GM18873 (cell line): Measurements from ENCODE around the gene RUNX3.
A peak's percentile ranks its signal among the peaks of the same experiment; 100 is the strongest.

Experiments used
- ATAC-seq: cut with Tn5 transposase; IDR thresholded peaks from one replicate; pipeline ENCODE4 v1.9.1; 2021; ENCODE audit warnings: mild to moderate bottlenecking, moderate library complexity, moderate number of reproducible peaks; ENCODE audit not compliant: unreplicated experiment, low FRiP score

RUNX3 gene

DNA sequence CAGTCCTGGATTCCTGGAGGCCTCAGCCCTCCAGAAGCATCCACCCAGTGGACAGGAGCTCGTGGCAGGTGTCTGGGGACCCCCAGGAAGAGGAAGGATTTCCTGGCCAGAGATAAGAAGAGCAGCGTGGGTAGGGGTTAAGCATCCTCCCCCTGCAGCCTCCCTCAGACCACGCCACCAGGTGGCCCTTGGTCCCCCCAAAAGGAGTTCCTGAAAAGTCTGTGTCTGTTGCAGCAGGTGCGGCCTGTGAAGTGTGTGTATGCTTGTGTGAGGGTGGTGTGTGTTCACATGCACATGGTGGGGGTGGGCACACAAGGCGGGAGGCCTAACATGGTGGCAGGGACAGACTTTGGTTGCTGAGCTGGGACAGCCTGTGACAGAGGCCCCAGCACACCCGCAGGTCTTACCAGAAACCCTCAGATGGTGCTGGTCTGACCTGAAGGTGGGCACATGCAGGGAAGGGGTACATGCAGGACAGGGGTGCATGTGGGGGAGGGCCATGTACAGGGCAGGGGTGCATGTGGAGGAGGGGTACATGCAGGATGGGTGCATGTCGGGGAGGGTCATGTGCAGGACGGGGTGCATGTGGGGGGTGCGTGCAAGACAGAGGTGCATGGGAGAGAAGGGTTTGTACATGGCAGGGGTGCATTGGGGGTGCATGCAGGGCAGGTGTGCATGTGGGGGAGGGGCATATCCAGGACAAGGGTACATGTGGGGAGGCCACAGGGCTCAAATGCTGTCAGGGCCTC, 18.2 kb upstream of the RUNX3 start:
- ATAC-seq, result no peak

DNA sequence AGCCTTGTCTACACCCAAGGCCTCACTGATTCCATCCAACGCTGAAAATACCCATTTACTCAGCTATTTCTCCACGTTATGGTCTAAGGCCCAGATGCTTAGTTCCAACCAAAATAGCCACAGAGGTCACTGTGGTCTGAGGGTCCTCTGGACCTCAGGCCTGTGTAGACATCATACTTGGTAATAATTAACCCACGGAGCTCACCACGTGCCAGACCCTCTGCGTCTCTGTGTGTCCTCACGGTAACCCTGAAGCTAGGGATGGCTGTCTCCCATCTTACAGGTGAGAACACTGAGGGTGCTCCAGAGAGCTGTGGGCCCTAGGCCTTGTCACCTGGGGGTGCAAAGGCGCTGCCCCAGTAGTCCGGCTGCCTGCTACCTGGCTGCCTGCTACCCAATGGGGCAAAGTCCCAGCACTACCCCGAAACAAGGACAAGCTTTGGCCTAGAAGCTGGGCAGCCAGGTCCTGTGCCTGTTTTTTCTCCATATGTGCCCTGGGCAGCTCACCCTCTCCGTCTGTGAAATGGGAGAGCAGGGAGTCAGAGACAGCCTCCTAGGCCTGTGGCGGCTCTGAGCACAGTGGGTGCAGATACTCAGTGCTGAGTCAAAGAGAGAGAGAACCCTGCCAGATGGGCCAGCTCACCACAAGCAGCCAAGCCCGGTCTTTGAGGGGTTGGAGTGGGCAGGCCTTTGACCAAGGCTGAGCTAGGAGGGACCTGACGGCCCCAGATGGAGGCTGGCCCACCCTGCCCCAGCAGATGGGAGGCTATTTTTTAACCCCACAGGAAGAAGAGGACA, 17.0 kb upstream of the RUNX3 start:
- peak; percentile 79 for ATAC-seq

GRCh38 chr1:24945354-24946326, 15.6 kb upstream of the RUNX3 start:
- ATAC-seq, result no peak

GRCh38 chr1:24944318-24944717, 14.2 kb upstream of the RUNX3 start:
- no peak for ATAC-seq

DNA sequence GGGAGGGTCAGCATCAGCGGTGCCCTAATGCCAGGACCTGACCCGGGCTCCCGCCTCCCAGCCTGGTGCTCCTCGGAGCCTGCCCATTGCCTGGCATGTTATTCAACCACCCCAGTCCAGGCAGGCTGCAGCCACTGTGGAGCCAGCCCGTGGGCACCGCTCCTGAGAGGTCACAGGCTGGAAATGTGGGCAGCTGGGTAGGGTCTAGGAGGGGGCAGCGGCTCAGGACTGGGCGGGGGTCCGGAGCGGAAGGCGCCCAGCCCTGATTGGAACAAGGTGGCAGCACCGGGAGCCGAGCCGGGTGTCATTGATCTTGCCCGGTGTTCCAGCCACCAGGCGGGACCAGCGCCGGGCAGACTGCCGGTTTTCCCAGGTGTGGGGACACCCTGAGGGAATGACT, 12.7 kb upstream of the RUNX3 start:
- no peak for ATAC-seq

DNA sequence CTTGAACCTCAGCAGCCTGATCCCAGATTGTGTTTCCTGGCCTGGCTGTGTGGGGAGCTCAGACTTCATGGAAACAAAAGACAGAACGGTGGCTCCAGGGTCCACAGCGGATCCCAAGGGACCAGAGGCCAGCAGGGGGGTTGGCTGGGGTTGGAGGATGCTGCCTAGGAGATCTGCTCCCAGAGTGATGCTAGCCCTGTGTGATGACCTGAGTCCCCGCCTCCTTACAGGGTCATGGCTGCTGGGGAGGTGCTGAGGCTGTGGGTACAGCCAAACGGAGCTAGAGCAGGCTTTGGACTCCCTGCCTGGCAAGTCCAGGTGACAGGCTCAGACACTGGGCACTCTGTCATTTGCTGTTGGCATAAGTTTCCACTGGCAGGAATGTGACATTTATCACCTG, 11.5 kb upstream of the RUNX3 start:
- ATAC-seq, result no peak

DNA sequence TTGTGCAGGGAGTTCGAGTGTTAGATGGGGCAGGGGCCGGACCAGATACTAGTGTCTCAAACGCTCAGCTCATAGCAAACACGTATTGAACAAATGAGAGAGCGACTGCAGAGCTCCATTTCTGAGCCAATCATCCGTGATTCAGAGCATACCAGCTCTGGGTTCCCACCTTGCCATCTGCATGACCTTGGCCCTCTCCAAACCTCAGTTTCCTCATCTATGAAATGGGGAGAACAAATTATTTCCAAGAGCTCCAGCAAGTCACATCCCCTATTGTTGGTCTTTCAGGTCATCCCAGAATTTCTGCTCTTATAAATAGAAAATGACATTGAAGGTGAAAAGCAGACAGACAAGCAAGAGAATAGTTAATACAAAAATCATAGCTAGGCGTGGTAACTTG, 10.2 kb upstream of the RUNX3 start:
- no peak for ATAC-seq

DNA sequence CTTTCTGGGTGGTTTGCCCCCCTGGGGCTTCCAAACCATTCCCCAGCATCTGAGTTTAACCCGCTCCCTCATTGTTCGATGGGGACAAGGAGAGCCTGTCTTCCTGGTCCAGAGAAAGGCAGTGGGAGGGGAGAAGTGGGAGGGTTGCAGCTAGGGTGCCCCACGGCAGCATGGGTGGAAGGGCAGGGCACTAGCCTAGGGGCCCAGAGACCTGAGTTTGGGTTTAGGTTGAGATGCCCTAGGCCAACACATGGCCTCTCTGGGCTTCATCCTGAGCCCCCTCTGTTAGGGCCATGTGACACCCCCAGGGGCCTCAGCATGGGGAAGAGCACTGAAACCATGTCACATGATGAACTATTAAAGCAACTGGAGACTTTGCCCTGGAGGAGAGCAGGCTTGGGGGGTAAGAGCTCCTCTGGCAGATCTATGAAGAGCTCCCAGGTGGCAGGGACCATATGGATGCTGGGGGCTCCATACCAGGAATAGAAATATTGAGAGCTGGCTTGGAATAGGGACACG, 9.7 kb upstream of the RUNX3 start:
- ATAC-seq, result no peak

GRCh38 chr1:24939040-24939674, 9.1 kb upstream of the RUNX3 start:
- ATAC-seq, result no peak

- ATAC-seq, result no peak
Measured at GRCh38 chr1:24938276-24938675, 8.2 kb upstream of the RUNX3 start.

- no peak for ATAC-seq
Measured at GRCh38 chr1:24936684-24937083, 6.6 kb upstream of the RUNX3 start.

- ATAC-seq, result no peak
Measured at GRCh38 chr1:24935615-24936484, 5.8 kb upstream of the RUNX3 start.

- no peak for ATAC-seq
Measured at GRCh38 chr1:24935196-24935526, 5.1 kb upstream of the RUNX3 start.

GRCh38 chr1:24934310-24935195, 4.5 kb upstream of the RUNX3 start:
- no peak for ATAC-seq

GRCh38 chr1:24933468-24933867, 3.4 kb upstream of the RUNX3 start:
- ATAC-seq, result no peak

DNA sequence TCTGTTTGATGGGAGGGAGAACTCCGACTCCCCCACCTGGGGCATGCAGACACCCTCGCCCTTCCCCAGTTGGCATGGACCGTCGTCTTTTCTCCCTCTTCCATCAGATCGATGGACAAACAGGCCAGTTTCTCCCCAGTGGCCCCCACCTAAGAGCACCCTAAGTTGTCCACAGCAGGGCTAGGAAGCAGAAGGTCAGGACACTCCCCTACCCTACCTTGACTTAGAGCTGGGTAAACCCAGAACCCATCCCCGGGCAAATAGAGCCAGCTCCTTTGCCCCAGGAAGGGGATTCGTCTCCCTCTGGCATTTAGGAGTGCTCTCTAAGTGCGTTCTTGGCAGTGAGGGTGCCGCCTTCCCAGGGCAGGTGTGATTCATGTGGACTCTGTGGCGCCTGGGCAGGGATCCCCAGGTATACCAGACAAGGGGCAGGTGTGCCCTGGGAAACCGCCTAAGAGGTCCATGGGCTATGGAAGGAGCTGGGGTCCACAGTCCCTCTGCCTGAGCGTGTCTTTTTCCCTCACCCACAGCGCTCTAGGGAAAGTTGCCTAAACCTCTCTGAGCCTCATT, 2.7 kb upstream of the RUNX3 start:
- no peak for ATAC-seq

GRCh38 chr1:24932284-24932683, 2.2 kb upstream of the RUNX3 start:
- no peak for ATAC-seq
